B cell (primary cell): ENCODE results near the gene PANK1. TPM values are rescaled to one million over a fixed set of nuclear protein-coding genes. Genes with fewer than 3 reads are reported as not detected.

Experiments used
- ATAC-seq: fragments of 200-7000 bp; cut with Tn5 transposase; one replicate; pipeline ENCODE4 v1.10.0; 2021; ENCODE audit warnings: low read depth, mild to moderate bottlenecking, moderate number of reproducible peaks, moderate library complexity
- CTCF ChIA-PET: fragments of 350-600 bp; sonication (Branson Sonifier 250); formaldehyde crosslinking; loops from one replicate; lab custom pipeline; 2021; ENCODE audit warnings: antibody characterized with exemption, inconsistent platforms; lab: Charles Lee
- POLR2A ChIA-PET: fragments of 350-600 bp; sonication (Branson Sonifier 250); formaldehyde crosslinking; loops from one replicate; lab custom pipeline; 2021; ENCODE audit warnings: antibody characterized with exemption; lab: Charles Lee
- DNase-seq: peaks from one replicate; pipeline ENCODE4 v3.0.0; 2013
- H2AFZ ChIP-seq: 2 replicates; pipeline ENCODE4 v1.6.1; 2012; ENCODE audit warnings: mild to moderate bottlenecking, low read depth, low read length; ENCODE audit not compliant: insufficient read depth, poor library complexity, severe bottlenecking
- H3K27ac ChIP-seq, 2 donors: 1 replicate in 1 of 2; 2 replicates in 1 of 2; pipeline ENCODE4 v1.5.1; 2012 to 2013; ENCODE audit warnings: low read length in 2 of 2, mild to moderate bottlenecking in 2 of 2, moderate library complexity in 1 of 2
- H3K27me3 ChIP-seq, 4 experiments: fragments of 200-600 bp in 1 of 4; sonication (generic) in 1 of 4; replicated peaks in 1 of 4; 1 replicate in 2 of 4; 2 replicates in 2 of 4; pipeline versions ENCODE4 v1.6.1 to v1.7.0; 2013 to 2016; ENCODE audit warnings: low read length in 3 of 4, mild to moderate bottlenecking in 2 of 4, mixed read lengths in 1 of 4, moderate library complexity in 1 of 4; ENCODE audit not compliant: insufficient read depth in 4 of 4, control insufficient read depth in 3 of 4; ENCODE audit errors: control extremely low read depth in 1 of 4
- H3K36me3 ChIP-seq, 2 experiments: replicated peaks in 1 of 2; 1 replicate in 1 of 2; 2 replicates in 1 of 2; pipeline versions ENCODE4 v1.6.1 to v1.7.1; 2013; ENCODE audit warnings: low read length in 1 of 2; ENCODE audit not compliant: insufficient read depth in 2 of 2, control insufficient read depth in 1 of 2; ENCODE audit errors: control extremely low read depth in 1 of 2, extremely low read depth in 1 of 2
- H3K4me1 ChIP-seq, 2 donors: fragments of 200-600 bp in 1 of 2; sonication (generic) in 1 of 2; 1 replicate in 1 of 2; 2 replicates in 1 of 2; pipeline versions ENCODE4 v1.5.1 to v1.6.1; 2013 to 2017; ENCODE audit warnings: low read length in 2 of 2; ENCODE audit not compliant: control insufficient read depth in 2 of 2, insufficient read depth in 2 of 2
- H3K4me2 ChIP-seq: replicated peaks from 2 replicates; pipeline ENCODE3; 2012; ENCODE audit warnings: mild to moderate bottlenecking, low read depth, low read length; ENCODE audit not compliant: poor library complexity, severe bottlenecking
- H3K4me3 ChIP-seq, 5 experiments: fragments of 200-600 bp in 1 of 5; sonication (generic) in 1 of 5; 1 replicate in 3 of 5; 2 replicates in 2 of 5; pipeline versions ENCODE4 v1.5.1 to v1.7.0; 2011 to 2016; ENCODE audit warnings: low read length in 4 of 5, mild to moderate bottlenecking in 4 of 5, low read depth in 2 of 5, control low read depth in 1 of 5, moderate library complexity in 1 of 5; ENCODE audit not compliant: insufficient read depth in 1 of 5; ENCODE audit errors: control extremely low read depth in 1 of 5, extremely low read depth in 1 of 5
- H3K79me2 ChIP-seq: fragments of 200-600 bp; sonication (generic); one replicate; pipeline ENCODE4 v1.6.0; 2016; ENCODE audit warnings: low read length; ENCODE audit not compliant: control insufficient read depth, insufficient read depth
- H3K9ac ChIP-seq: fragments of 200-600 bp; sonication (generic); 2 replicates; pipeline ENCODE4 v1.6.1; 2017; ENCODE audit warnings: mild to moderate bottlenecking, low read length, moderate library complexity
- H3K9me3 ChIP-seq, 3 donors: one replicate each; pipeline versions ENCODE4 v1.6.1 to v1.7.1; 2013; ENCODE audit warnings: low read length in 2 of 3; ENCODE audit not compliant: control insufficient read depth in 2 of 3, insufficient read depth in 1 of 3; ENCODE audit errors: control extremely low read depth in 1 of 3
- H4K20me1 ChIP-seq: 2 replicates; pipeline ENCODE4 v1.6.0; 2012; ENCODE audit warnings: mild to moderate bottlenecking, low read length; ENCODE audit not compliant: insufficient read depth, control insufficient read depth, poor library complexity, severe bottlenecking
- H3K27ac Mint-ChIP-seq: one replicate; pipeline ENCODE4 v1.8.0; 2021; ENCODE audit warnings: mixed read lengths
- H3K27me3 Mint-ChIP-seq: one replicate; pipeline ENCODE4 v1.8.0; 2021; ENCODE audit warnings: mixed read lengths
- H3K4me1 Mint-ChIP-seq: one replicate; pipeline ENCODE4 v1.8.0; 2021; ENCODE audit warnings: mixed read lengths
- H3K4me3 Mint-ChIP-seq: one replicate; pipeline ENCODE4 v1.8.0; 2021; ENCODE audit warnings: mixed read lengths
- H3K9me3 Mint-ChIP-seq: one replicate; pipeline ENCODE4 v1.8.0; 2022; ENCODE audit warnings: mixed read lengths; ENCODE audit not compliant: insufficient read depth
- EZH2 ChIP-seq: IDR thresholded peaks from 2 replicates; pipeline ENCODE4 v1.6.1; 2012; ENCODE audit warnings: borderline replicate concordance, low read depth, mild to moderate bottlenecking, moderate library complexity, low read length; ENCODE audit not compliant: insufficient read depth, poor library complexity, severe bottlenecking
- WGBS: methylation state at CpG from one replicate; pipeline ENCODE4 v1.1.5; 2013; ENCODE audit warnings: missing lambda C conversion rate; ENCODE audit not compliant: insufficient coverage; 5-methylcytosine and 5-hydroxymethylcytosine counted together
- intact Hi-C: fragments of 100-400 bp; cut with micrococcal nuclease; formaldehyde crosslinking; loops from one replicate; pipeline ENCODE4 v1.10.0; 2022
- polyA plus RNA-seq: library from polyadenylated mRNA; depleted of rRNA; stranded (reverse); fragments of >200 nt; gene quantifications from 2 replicates; pipeline ENCODE4 v1.2.3, GENCODE V29; 2012
- total RNA-seq, 2 donors: library from RNA; stranded (reverse); fragments of 120-200 nt in 1 of 2; gene quantifications; 1 replicate in 1 of 2; 2 replicates in 1 of 2; pipeline versions ENCODE4 v1.2.3 to v1.2.4, GENCODE V29; 2013 to 2022
- TF ChIP-seq, protein P1 (sequence below): fragments of 200-600 bp; IDR thresholded peaks from one replicate; pipeline ENCODE4 v1.8.0; 2022; ENCODE audit warnings: antibody characterized with exemption, mild to moderate bottlenecking

The PANK1 gene
- total and polyA plus RNA-seq, 2 donors (not counting 1 experiment from before 2014, with no cell fraction given) = 0.31 to 2.9 TPM

DNA sequence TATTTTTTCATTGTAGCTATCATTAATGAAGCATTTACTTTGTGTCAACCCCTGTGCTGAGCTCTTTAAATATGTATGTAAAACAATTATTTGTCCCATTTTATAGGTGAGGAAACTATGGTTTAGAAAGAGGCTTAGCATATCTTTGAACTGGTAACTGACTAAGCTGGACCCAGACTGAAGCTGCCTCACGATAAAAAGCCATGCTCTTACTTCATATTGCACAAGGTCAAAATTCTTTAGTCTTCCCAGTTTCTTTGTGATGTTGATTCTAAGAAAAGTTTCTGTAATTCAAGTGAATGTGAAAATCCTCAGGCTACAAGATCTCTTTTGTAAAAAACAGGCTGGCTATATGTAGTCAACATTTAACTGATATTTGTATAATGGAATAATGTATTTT, 63.0 kb downstream of the PANK1 start:
- H3K4me1 ChIP-seq = no peaks in the 10 kb centered on the region
- TF ChIP-seq, protein P1, sequence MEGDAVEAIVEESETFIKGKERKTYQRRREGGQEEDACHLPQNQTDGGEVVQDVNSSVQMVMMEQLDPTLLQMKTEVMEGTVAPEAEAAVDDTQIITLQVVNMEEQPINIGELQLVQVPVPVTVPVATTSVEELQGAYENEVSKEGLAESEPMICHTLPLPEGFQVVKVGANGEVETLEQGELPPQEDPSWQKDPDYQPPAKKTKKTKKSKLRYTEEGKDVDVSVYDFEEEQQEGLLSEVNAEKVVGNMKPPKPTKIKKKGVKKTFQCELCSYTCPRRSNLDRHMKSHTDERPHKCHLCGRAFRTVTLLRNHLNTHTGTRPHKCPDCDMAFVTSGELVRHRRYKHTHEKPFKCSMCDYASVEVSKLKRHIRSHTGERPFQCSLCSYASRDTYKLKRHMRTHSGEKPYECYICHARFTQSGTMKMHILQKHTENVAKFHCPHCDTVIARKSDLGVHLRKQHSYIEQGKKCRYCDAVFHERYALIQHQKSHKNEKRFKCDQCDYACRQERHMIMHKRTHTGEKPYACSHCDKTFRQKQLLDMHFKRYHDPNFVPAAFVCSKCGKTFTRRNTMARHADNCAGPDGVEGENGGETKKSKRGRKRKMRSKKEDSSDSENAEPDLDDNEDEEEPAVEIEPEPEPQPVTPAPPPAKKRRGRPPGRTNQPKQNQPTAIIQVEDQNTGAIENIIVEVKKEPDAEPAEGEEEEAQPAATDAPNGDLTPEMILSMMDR = no peak
- no peak for TF ChIP-seq EZH2
- no peak overlapping the region for H3K27ac Mint-ChIP-seq
- H3K9ac ChIP-seq = no peak overlapping the region
- intact Hi-C loops = no loop called here
- H3K4me3 Mint-ChIP-seq = no peak overlapping the region
- no peaks in the 10 kb centered on the region for H3K9me3 ChIP-seq
- ATAC-seq (no peak), DNase-seq (no peak)
- ChIA-PET CTCF (interaction anchor here (1.3 to 1.5 kb wide), 2 partner anchors 13 to 17 kb away, joined by 4 to 5 read pairs; no protein-coding TSS in a partner anchor), POLR2A (no interaction called here)
- H3K4me1 Mint-ChIP-seq = no peaks in the 10 kb centered on the region
- no peak overlapping the region for H3K27ac ChIP-seq
- H3K27me3 ChIP-seq = no peaks in the 10 kb centered on the region
- H3K9me3 Mint-ChIP-seq = no peaks in the 10 kb centered on the region
- H3K79me2 ChIP-seq = no peaks in the 10 kb centered on the region
- no CpG with 5 or more reads among the region's 1 CpG for WGBS
- H3K36me3 ChIP-seq = no peaks in the 10 kb centered on the region
- H3K4me3 ChIP-seq = no peak overlapping the region
- no peak overlapping the region for H2AFZ ChIP-seq
- no peaks in the 10 kb centered on the region for H3K27me3 Mint-ChIP-seq
- no peaks in the 10 kb centered on the region for H4K20me1 ChIP-seq
- no peak overlapping the region for H3K4me2 ChIP-seq

DNA sequence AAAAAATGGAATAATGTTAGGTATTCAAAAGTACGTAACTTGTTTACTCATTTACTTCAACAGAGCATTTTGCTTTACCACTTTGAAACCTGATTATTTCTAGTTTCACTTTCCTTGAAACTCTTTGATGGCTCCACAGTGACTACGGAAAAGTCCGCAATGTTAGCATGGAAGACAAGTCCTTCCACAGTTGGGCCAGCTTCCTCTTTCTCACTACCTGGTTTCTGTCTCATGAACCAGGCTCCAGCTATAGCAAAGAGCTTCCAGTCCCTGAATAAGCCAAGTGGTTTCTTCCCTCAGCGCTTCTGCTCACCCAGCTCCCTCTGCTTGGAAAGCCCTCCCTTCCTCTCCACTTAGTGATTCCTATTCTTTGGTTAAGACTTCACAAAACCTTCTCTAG, 64.8 kb downstream of the PANK1 start:
- Histone ChIP-seq H3K9ac (no peak overlapping the region), H3K79me2 (no peaks in the 10 kb centered on the region)
- no peaks in the 10 kb centered on the region for H3K4me1 Mint-ChIP-seq

More for the DNA sequence above, 64.8 kb downstream of the PANK1 start:
- DNase-seq (no peak), ATAC-seq (no peak)
- CTCF ChIA-PET = no interaction called here
- Histone ChIP-seq H4K20me1 (no peaks in the 10 kb centered on the region), H3K9me3 (no peaks in the 10 kb centered on the region), H3K4me3 (no peak overlapping the region), H3K4me2 (no peak overlapping the region), H3K36me3 (no peaks in the 10 kb centered on the region), H3K4me1 (no peaks in the 10 kb centered on the region), H3K27me3 (no peaks in the 10 kb centered on the region), H3K27ac (no peak overlapping the region), H2AFZ (no peak overlapping the region)
- 100% methylated on average over 3 of the region's 4 CpGs for WGBS
- intact Hi-C loops = no loop called here
- Mint-ChIP-seq H3K27ac (no peak overlapping the region), H3K27me3 (no peaks in the 10 kb centered on the region), H3K9me3 (no peaks in the 10 kb centered on the region), H3K4me3 (no peak overlapping the region)
- TF ChIP-seq EZH2 = no peak
- TF ChIP-seq, protein P1 = no peak
- POLR2A ChIA-PET = no interaction called here
